PC-3 (cell line): ENCODE results near the gene NOL9. TPM values are rescaled to one million over a fixed set of nuclear protein-coding genes. Genes with fewer than 3 reads are reported as not detected.
"Not testable (repeated sequence)": the region's sequence is repeated elsewhere in the genome, so short reads cannot be mapped to it uniquely, and the experiment has no call there.

Experiments
- ATAC-seq: fragments of 200-7000 bp; cut with Tn5 transposase; 2 replicates; pipeline ENCODE4 v1.9.1; 2020; ENCODE audit warnings: mild to moderate bottlenecking, moderate library complexity
- BruUV-seq: library from RNA; stranded (reverse); fragments of 400-500 nt; replicated peaks from 2 replicates; lab custom pipeline; 2021; lab: Mats Ljungman, UMichigan
- CTCF ChIA-PET: fragments of 300-600 bp; sonication (Branson Sonifier 250); formaldehyde crosslinking; loops from one replicate; lab custom pipeline; 2022; ENCODE audit warnings: antibody characterized with exemption; lab: Charles Lee
- POLR2A ChIA-PET: fragments of 300-600 bp; sonication (Branson Sonifier 250); formaldehyde crosslinking; loops from one replicate; lab custom pipeline; 2022; ENCODE audit warnings: antibody characterized with exemption; ENCODE audit not compliant: unreplicated experiment; lab: Charles Lee
- DNase-seq: peaks from one replicate; pipeline ENCODE4 v3.0.0-alpha.2; 2015
- H2AFZ ChIP-seq: fragments of 300-600 bp; sonication (generic); 2 replicates; pipeline ENCODE4 v1.6.0; 2016; ENCODE audit warnings: antibody characterized with exemption, low read length
- H3F3A ChIP-seq: fragments of 300-600 bp; sonication (generic); one replicate; pipeline ENCODE4 v1.6.0; 2017; ENCODE audit warnings: antibody characterized with exemption, low read length, control low read depth, mild to moderate bottlenecking; ENCODE audit not compliant: unreplicated experiment
- H3K27ac ChIP-seq: fragments of 300-600 bp; sonication (generic); 2 replicates; pipeline ENCODE4 v1.5.1; 2016; ENCODE audit warnings: mild to moderate bottlenecking, low read length
- H3K27me3 ChIP-seq: fragments of 300-600 bp; sonication (generic); 2 replicates; pipeline ENCODE4 v1.6.1; 2016; ENCODE audit warnings: low read length, mixed read lengths
- H3K36me3 ChIP-seq: fragments of 300-600 bp; sonication (generic); 2 replicates; pipeline ENCODE4 v1.6.1; 2016; ENCODE audit warnings: low read depth, mixed run types, low read length, mixed read lengths
- H3K4me1 ChIP-seq: fragments of 300-600 bp; sonication (generic); 2 replicates; pipeline ENCODE4 v1.5.1; 2016; ENCODE audit warnings: low read length; ENCODE audit not compliant: insufficient read depth
- H3K4me2 ChIP-seq: fragments of 300-600 bp; sonication (generic); 2 replicates; pipeline ENCODE4 v1.6.0; 2016; ENCODE audit warnings: low read length
- H3K4me3 ChIP-seq: fragments of 300-600 bp; sonication (generic); 2 replicates; pipeline ENCODE4 v1.5.1; 2016; ENCODE audit warnings: mild to moderate bottlenecking, low read length, mixed read lengths
- H3K79me2 ChIP-seq: fragments of 300-600 bp; sonication (generic); 2 replicates; pipeline ENCODE4 v1.6.1; 2017; ENCODE audit warnings: low read length, mixed read lengths
- H3K9ac ChIP-seq: fragments of 300-600 bp; sonication (generic); 2 replicates; pipeline ENCODE4 v1.6.0; 2016; ENCODE audit warnings: mild to moderate bottlenecking, low read length
- H3K9me2 ChIP-seq: fragments of 300-600 bp; sonication (generic); replicated peaks from 2 replicates; pipeline ENCODE4 v1.6.1; 2016; ENCODE audit warnings: mixed run types, low read length, mixed read lengths
- H3K9me3 ChIP-seq: fragments of 300-600 bp; sonication (generic); 2 replicates; pipeline ENCODE4 v1.6.1; 2016; ENCODE audit warnings: low read length, mixed read lengths
- H4K20me1 ChIP-seq: fragments of 300-600 bp; sonication (generic); 2 replicates; pipeline ENCODE4 v1.6.1; 2016; ENCODE audit warnings: low read length, mixed read lengths
- CTCF ChIP-seq: fragments of 300-600 bp; sonication (generic); conservative IDR thresholded peaks from 2 replicates; pipeline ENCODE4 v1.5.1; 2017; ENCODE audit warnings: antibody characterized with exemption, low read depth, mild to moderate bottlenecking, low read length
- EZH2 ChIP-seq: fragments of 300-600 bp; sonication (generic); IDR thresholded peaks from one replicate; pipeline ENCODE4 v1.6.1; 2017; ENCODE audit warnings: antibody characterized with exemption, mild to moderate bottlenecking, low read length; ENCODE audit not compliant: unreplicated experiment
- EZH2phosphoT487 ChIP-seq: fragments of 300-600 bp; sonication (generic); IDR thresholded peaks from 2 replicates; pipeline ENCODE4 v1.6.1; 2018; ENCODE audit warnings: mild to moderate bottlenecking, antibody characterized with exemption, low read length, borderline replicate concordance
- intact Hi-C: fragments of 100-400 bp; cut with micrococcal nuclease; formaldehyde crosslinking; loops from 2 replicates; pipeline ENCODE4 v1.9.0; 2023
- total RNA-seq: library from RNA; depleted of rRNA; stranded (reverse); fragments of >200 nt; gene quantifications from 2 replicates; pipeline ENCODE4 v1.2.3, GENCODE V29; 2014

NOL9 gene
- total RNA-seq, 1 experiment from 2014 or later: 79.1 TPM

GRCh38 chr1:6560267-6560666, 6.0 kb upstream of the NOL9 start:
- no peaks in the 10 kb centered on the region for H4K20me1 ChIP-seq
- no peak overlapping the region for H3K4me2 ChIP-seq
- POLR2A ChIA-PET: no interaction called here
- no peaks in the 10 kb centered on the region for H3K4me1 ChIP-seq
- H3K9ac ChIP-seq: no peak overlapping the region
- H3K9me3 ChIP-seq: no peaks in the 10 kb centered on the region
- no peaks in the 10 kb centered on the region for H3K36me3 ChIP-seq
- BruUV-seq: no TSS peak
- H3K9me2 ChIP-seq: no peaks in the 10 kb centered on the region
- no peak overlapping the region for H3K27ac ChIP-seq
- CTCF ChIA-PET: no interaction called here
- DNase-seq (no peak), ATAC-seq (no peak)
- intact Hi-C loops: no loop called here
- H3K27me3 ChIP-seq: peaks cover 30% of the 10 kb centered on the region
- no peak for TF ChIP-seq CTCF
- no peak for TF ChIP-seq EZH2
- no peak for TF ChIP-seq EZH2phosphoT487
- H3K4me3 ChIP-seq: no peak overlapping the region
- no peak overlapping the region for H2AFZ ChIP-seq
- H3F3A ChIP-seq: no peaks in the 10 kb centered on the region
- H3K79me2 ChIP-seq: no peaks in the 10 kb centered on the region

- ATAC-seq, H3K9me3 ChIP-seq, H3K4me2 ChIP-seq, H3K4me3 ChIP-seq, CTCF ChIA-PET, H3K36me3 ChIP-seq, H2AFZ ChIP-seq, H4K20me1 ChIP-seq, POLR2A ChIA-PET, H3K27ac ChIP-seq, H3K9me2 ChIP-seq, H3K79me2 ChIP-seq, H3K4me1 ChIP-seq, H3F3A ChIP-seq, H3K9ac ChIP-seq, intact Hi-C loops, BruUV-seq: not testable (repeated sequence)
- peaks cover 19% of the 10 kb centered on the region for H3K27me3 ChIP-seq
- peak; percentile 50 for DNase-seq
Measured at GRCh38 chr1:6559161-6559560, 4.8 kb upstream of the NOL9 start.

GRCh38 chr1:6557597-6557996, 3.3 kb upstream of the NOL9 start:
- Histone ChIP-seq H3K9ac (no peak overlapping the region), H3K36me3 (no peaks in the 10 kb centered on the region), H3K27ac (no peak overlapping the region), H4K20me1 (peaks cover 7% of the 10 kb centered on the region), H3K9me2 (no peaks in the 10 kb centered on the region), H3K4me2 (no peak overlapping the region), H3K4me1 (peaks cover 12% of the 10 kb centered on the region), H3K27me3 (peaks cover 3% of the 10 kb centered on the region), H3K4me3 (no peak overlapping the region), H3K79me2 (peaks cover 22% of the 10 kb centered on the region), H3K9me3 (no peaks in the 10 kb centered on the region), H2AFZ (no peak overlapping the region), H3F3A (no peaks in the 10 kb centered on the region)
- DNase-seq (no peak), ATAC-seq (no peak)
- intact Hi-C loops: no loop called here
- CTCF ChIA-PET: interaction anchor here (0.6 kb wide), 1 partner anchor 22 kb away, joined by 3 read pairs; the partner anchor contains the start of gene ZBTB48
- POLR2A ChIA-PET: no interaction called here
- BruUV-seq: no TSS peak
- TF ChIP-seq CTCF: no peak
- TF ChIP-seq EZH2: no peak
- TF ChIP-seq EZH2phosphoT487: no peak
